Esophagus squamous epithelium (tissue), 4 donors: ENCODE data around the gene ZNF687.

Experiments used
- CTCF ChIP-seq, 6 experiments: fragments of 450-650 bp in 4 of 6; fragments of 200-600 bp in 2 of 6; sonication (generic) in 2 of 6; IDR thresholded peaks; one replicate each; pipeline ENCODE4 v1.5.1; 2016 to 2019; ENCODE audit warnings: antibody characterized with exemption in 6 of 6, mild to moderate bottlenecking in 4 of 6, moderate library complexity in 4 of 6
- POLR2A ChIP-seq, 4 donors: fragments of 450-650 bp; IDR thresholded peaks; one replicate each; pipeline ENCODE4 v1.6.1; 2017; ENCODE audit warnings: antibody characterized with exemption in 4 of 4, mild to moderate bottlenecking in 4 of 4, moderate library complexity in 3 of 4

- no peak for TF ChIP-seq CTCF (IDR thresholded peaks at IDR 0.05)
- peak in 3 of 4 donors; percentile 8 to 83 (median 73) for TF ChIP-seq POLR2A (IDR thresholded peaks at IDR 0.05)
Measured at GRCh38 chr1:151281969-151282882, at the start of gene ZNF687.
